Brain microvascular endothelial cell (primary cell): ENCODE measurements around the gene CYBB.

Experiments
- DNase-seq: peaks from one replicate; pipeline ENCODE4 v3.0.0-alpha.2; 2020
- H3K27ac ChIP-seq: fragments of 250-450 bp; sonication (Bioruptor Pico); 2 replicates; pipeline ENCODE4 v1.5.1; 2020; ENCODE audit warnings: mild to moderate bottlenecking, moderate library complexity
- H3K27me3 ChIP-seq: fragments of 250-450 bp; sonication (Bioruptor Pico); replicated peaks from 2 replicates; pipeline ENCODE4 v1.5.1; 2020; ENCODE audit warnings: mild to moderate bottlenecking
- H3K36me3 ChIP-seq: fragments of 250-450 bp; sonication (Bioruptor Pico); replicated peaks from 2 replicates; pipeline ENCODE4 v1.5.1; 2020; ENCODE audit warnings: mild to moderate bottlenecking
- H3K4me3 ChIP-seq: 2 replicates; pipeline ENCODE4 v1.5.1; 2011; ENCODE audit warnings: low read depth, mild to moderate bottlenecking, control low read depth, low read length, moderate library complexity
- CTCF ChIP-seq: IDR thresholded peaks from 2 replicates; pipeline ENCODE4 v1.5.1; 2011; ENCODE audit warnings: low read depth, mild to moderate bottlenecking, moderate library complexity, low read length, control low read depth, inconsistent platforms; ENCODE audit errors: missing control alignments
- in situ Hi-C: cut with HindIII; loops from 2 replicates; pipeline ENCODE4 v1.10.0; 2017; ENCODE audit warnings: low sequenced_read_pairs, low pct_ligation_motif_present

The CYBB gene

GRCh38 chrX:37786624-37787422 is 7.0 kb downstream of the CYBB start:
- Histone ChIP-seq H3K36me3 (no peaks in the 10 kb centered on the region), H3K4me3 (no peak overlapping the region), H3K27ac (no peak overlapping the region), H3K27me3 (no peaks in the 10 kb centered on the region)
- in situ Hi-C loops: no loop called here
- DNase-seq: no peak
- TF ChIP-seq CTCF: no peak

GRCh38 chrX:37787423-37787869 is 7.6 kb downstream of the CYBB start:
- Histone ChIP-seq H3K27ac (no peak overlapping the region), H3K36me3 (no peaks in the 10 kb centered on the region), H3K4me3 (no peak overlapping the region), H3K27me3 (no peaks in the 10 kb centered on the region)
- DNase-seq: no peak
- in situ Hi-C loops: no loop called here
- TF ChIP-seq CTCF: no peak

GRCh38 chrX:37796310-37796709 is 16.5 kb downstream of the CYBB start:
- H3K27me3 ChIP-seq: no peaks in the 10 kb centered on the region
- H3K27ac ChIP-seq: no peak overlapping the region
- in situ Hi-C loops: no loop called here
- DNase-seq: no peak
- no peak overlapping the region for H3K4me3 ChIP-seq
- no peaks in the 10 kb centered on the region for H3K36me3 ChIP-seq
- TF ChIP-seq CTCF: no peak

- H3K27ac ChIP-seq: no peak overlapping the region
- in situ Hi-C loops: no loop called here
- no peak for DNase-seq
Observed at GRCh38 chrX:37796805-37797204, 16.9 kb downstream of the CYBB start.

GRCh38 chrX:37799936-37800335 is 20.1 kb downstream of the CYBB start:
- H3K27me3 ChIP-seq: no peaks in the 10 kb centered on the region
- no peak for DNase-seq
- no peak overlapping the region for H3K4me3 ChIP-seq
- no peak overlapping the region for H3K27ac ChIP-seq
- in situ Hi-C loops: no loop called here
- TF ChIP-seq CTCF: no peak
- no peaks in the 10 kb centered on the region for H3K36me3 ChIP-seq

More at GRCh38 chrX:37796805-37797204, 16.9 kb downstream of the CYBB start:
- TF ChIP-seq CTCF: no peak
- no peak overlapping the region for H3K4me3 ChIP-seq
- no peaks in the 10 kb centered on the region for H3K36me3 ChIP-seq
- H3K27me3 ChIP-seq: no peaks in the 10 kb centered on the region

- Histone ChIP-seq H3K36me3 (no peaks in the 10 kb centered on the region), H3K27ac (no peak overlapping the region), H3K4me3 (no peak overlapping the region), H3K27me3 (no peaks in the 10 kb centered on the region)
- no peak for DNase-seq
- no peak for TF ChIP-seq CTCF
- in situ Hi-C loops: no loop called here
Observed at GRCh38 chrX:37800717-37801116, 20.9 kb downstream of the CYBB start.
